NCI-H446 (cell line): Measurements from ENCODE around the gene NUAK1.

Experiments
- DNase-seq, 2 experiments: peaks; one replicate each; lab custom pipeline; 2025; lab: John Stamatoyannopoulos, UW

The NUAK1 gene

GRCh38 chr12:106109168-106109910 lies 29.4 kb downstream of the NUAK1 start:
- DNase-seq, result no peak

GRCh38 chr12:106108185-106108835 lies 30.4 kb downstream of the NUAK1 start:
- no peak for DNase-seq

GRCh38 chr12:106107566-106107965 lies 31.2 kb downstream of the NUAK1 start:
- no peak for DNase-seq

DNA sequence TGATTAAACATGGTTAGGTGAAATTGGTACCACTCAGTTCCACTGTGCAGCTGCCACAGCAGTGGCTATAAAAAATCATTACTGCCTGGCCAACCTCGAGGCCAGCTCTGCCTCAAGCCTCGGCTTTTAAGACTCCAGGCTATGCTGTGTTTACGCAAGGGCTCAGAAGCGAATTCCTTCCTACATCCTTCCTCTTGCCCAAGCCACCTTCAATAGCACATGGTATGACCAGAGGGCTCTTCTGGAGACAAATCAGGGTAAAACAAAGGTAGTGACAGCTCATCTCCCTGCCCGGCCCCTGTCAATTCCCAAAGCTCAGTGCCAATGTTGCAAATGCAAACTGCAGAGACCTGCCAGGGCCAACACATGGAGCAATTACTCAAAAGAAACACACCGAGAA lies 31.9 kb downstream of the NUAK1 start:
- DNase-seq, result peak in 1 of 2 experiments; percentile 20

GRCh38 chr12:106106061-106106566 lies 32.6 kb downstream of the NUAK1 start:
- DNase-seq, result peak in 1 of 2 experiments; percentile 33

DNA sequence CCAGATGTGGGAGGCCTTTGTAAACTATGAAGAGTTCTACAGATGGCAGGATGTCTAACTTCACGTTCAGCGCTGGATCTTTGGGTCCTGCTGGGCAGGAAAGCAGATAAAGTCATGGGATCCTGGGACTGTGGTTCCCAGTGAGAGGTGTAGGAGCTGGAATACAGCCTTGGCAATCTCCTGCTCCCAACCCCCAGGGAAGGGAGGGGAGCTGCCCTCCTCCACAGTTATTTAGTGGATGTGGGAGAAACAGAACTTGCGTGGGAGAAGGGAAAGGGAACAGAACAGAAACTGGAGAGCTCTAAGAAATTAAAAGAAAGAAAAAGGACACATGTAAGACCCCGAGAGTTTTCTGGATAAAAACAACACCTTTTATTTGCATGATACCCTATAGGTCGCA lies 37.0 kb downstream of the NUAK1 start:
- no peak for DNase-seq

- DNase-seq, result no peak
Measured at GRCh38 chr12:106098691-106099200, 40.0 kb downstream of the NUAK1 start.

- no peak for DNase-seq
Measured at GRCh38 chr12:106097011-106097410, 41.7 kb downstream of the NUAK1 start.

- DNase-seq, result no peak
Measured at GRCh38 chr12:106096376-106096775, 42.4 kb downstream of the NUAK1 start.

DNA sequence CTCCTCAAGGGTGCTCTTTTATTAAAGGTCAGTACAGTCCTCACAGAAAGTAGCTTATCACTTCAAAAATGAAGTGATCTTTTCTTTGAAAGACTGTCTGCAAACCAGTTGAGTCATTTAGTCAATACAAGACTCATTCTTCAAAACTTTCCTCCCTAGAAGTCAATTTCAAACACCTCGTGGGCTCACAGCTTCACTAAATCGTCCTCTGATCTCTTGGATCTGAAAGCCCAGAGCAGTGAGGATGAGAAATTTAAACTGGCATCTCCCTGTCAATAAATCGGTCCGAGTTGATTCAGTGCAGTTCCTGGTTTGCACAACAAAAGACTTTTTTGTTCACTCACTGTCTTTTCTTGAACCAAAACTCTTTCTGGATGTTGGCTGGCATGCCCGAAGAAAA lies 44.5 kb downstream of the NUAK1 start:
- DNase-seq, result no peak

DNA sequence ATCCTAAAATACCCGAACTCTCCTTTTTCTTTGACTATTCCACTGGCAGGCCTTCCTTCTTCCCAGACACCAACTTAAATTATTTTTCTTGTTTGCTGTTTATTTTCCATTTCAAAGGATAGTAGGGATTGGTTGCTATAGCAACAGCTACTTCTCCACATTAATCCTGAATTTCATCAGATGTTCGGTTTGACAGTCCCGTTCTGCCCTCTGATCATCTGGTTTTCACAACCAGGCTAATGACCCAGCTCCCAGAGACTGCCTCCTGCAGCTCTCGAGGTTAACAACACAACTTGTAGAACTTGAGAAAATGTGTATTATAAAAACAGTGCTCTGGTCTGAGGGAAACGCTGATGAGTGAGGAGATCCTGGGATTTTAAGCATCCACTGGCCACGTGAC lies 45.5 kb downstream of the NUAK1 start:
- DNase-seq, result no peak

- DNase-seq, result no peak
Measured at GRCh38 chr12:106091446-106091820, 47.3 kb downstream of the NUAK1 start.

- DNase-seq, result no peak
Measured at GRCh38 chr12:106090591-106091445, 47.9 kb downstream of the NUAK1 start.

GRCh38 chr12:106089935-106090334 lies 48.8 kb downstream of the NUAK1 start:
- DNase-seq, result no peak

- no peak for DNase-seq
Measured at GRCh38 chr12:106088811-106089485, 49.8 kb downstream of the NUAK1 start.

DNA sequence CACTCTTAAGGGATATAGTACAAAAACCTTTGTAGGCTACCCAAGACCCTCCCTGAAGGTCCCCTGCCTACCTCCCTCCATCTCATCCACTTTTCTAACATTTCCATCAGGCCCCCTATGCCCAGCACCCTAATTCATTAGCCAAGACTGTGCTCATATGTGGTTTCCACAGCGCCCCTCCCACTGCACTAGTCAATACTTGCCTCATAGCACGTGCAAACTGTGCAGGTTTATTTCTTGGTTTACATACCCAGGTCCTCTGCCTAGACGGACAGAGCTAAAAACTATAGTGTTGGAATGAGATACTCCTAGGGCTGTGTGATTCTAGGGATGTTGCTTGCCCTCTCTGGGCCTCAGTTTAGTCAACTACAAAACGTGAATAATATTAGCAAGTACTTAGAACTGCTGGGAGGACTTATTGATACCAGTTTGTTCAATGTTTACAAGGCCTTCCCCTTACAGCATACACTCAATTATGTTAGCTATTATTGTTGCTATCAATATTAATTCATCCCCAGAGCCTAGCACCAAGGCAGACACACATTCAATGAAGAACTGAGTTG lies 50.4 kb downstream of the NUAK1 start:
- no peak for DNase-seq

DNA sequence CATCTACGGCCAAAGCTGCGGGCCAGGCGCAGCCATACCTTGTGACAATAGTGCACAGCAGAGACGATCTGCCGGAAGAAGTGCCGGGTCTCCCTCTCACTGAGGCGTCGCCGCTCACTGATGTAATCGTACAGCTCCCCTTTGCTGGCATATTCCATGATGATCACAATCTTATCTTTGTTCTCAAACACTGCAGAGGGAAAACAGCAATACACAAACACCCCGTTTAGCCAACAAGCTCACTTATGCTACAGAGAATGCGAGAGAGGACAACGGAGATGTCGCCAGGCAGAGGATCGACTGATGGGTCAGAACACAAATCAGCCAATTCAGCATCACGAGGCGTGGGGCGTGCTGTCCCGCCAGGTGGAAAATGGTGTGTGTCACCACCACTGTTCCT lies 52.1 kb downstream of the NUAK1 start:
- no peak for DNase-seq

DNA sequence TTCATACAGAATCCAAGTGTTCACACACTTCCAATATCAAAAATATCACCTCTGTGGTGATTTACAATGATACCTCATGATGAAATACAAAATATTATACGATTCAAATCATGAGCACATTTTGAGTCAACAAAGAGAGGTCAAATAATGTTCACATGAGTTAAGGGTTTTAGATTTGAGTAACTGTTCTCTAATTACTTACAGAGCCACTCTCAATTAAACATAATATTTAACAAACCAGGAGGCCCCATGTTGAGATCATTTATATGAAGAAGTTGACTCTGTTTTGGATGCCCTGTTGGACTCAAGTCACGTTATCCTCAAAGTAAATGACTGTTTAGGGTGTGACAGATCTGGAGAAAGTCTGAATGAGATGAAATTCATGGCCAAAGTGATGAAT lies 53.5 kb downstream of the NUAK1 start:
- no peak for DNase-seq

DNA sequence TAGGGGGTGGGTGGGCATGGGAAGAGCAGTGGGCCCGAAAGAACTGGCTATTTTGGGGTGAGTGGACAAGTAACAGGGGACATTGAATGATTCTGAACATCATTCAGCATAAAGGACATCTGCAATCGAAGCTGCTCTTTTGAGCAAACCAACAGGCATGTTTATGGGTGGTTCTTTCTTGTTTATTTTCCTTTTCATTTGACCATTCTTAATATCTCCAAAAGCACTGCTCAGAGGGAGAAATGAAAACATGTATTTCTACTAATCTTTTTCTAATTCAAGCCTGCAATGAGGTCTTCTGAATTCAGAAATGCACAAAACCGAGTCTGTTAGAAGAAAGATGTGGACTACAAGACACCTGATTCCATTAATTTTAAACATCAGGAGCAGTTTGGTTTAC lies 54.0 kb downstream of the NUAK1 start:
- no peak for DNase-seq

- no peak for DNase-seq
Measured at GRCh38 chr12:106084014-106084671, 54.6 kb downstream of the NUAK1 start.
